Measurements from ENCODE around the gene ZNF275.
A peak's percentile ranks its signal among the peaks of the same experiment; 100 is the strongest.
"Not testable (repeated sequence)": the region's sequence is repeated elsewhere in the genome, so short reads cannot be mapped to it uniquely, and the experiment has no call there.

Gene ZNF275

GRCh38 chrX:153388722-153389459, 54.9 kb downstream of the ZNF275 start:
- no peak for DNase-seq

DNA sequence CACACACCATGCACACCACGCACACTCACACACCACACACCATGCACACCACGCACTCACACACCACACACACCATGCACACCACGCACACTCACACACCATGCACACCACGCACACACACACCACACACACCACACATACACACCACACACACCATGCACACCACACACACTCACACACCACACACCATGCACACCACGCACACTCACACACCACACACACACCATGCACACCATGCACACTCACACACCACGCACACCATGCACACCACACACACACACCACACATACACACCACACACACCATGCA, 55.5 kb downstream of the ZNF275 start:
- DNase-seq: not testable (repeated sequence)

GRCh38 chrX:153392642-153393321, 58.8 kb downstream of the ZNF275 start:
- no peak for DNase-seq

DNA sequence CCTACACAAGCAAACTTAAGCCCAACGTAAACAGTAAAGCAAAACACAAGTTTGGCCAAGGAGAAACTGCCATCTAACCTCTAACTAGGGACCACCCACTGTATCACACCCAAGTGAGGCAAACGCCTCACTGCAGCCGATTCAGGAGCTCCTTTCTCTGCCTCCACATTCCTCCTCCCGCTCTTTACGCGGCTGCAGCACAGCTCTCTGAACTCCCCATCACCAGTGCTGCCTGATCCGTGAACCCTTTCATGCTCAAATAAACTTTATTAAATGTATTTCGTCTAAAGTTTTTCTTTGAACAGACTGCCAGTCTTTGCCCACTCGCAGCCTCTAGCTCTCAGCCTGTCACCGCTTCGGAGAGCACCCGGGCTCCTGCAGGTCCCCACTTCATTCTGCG, 60.7 kb downstream of the ZNF275 start:
- no peak for DNase-seq

GRCh38 chrX:153395613-153396319, 61.8 kb downstream of the ZNF275 start:
- DNase-seq: no peak

GRCh38 chrX:153396320-153397195, 62.6 kb downstream of the ZNF275 start:
- no peak for DNase-seq

GRCh38 chrX:153397256-153397960, 63.5 kb downstream of the ZNF275 start:
- no peak for DNase-seq

- DNase-seq: no peak
Measured at GRCh38 chrX:153398275-153398960, 64.5 kb downstream of the ZNF275 start.

DNA sequence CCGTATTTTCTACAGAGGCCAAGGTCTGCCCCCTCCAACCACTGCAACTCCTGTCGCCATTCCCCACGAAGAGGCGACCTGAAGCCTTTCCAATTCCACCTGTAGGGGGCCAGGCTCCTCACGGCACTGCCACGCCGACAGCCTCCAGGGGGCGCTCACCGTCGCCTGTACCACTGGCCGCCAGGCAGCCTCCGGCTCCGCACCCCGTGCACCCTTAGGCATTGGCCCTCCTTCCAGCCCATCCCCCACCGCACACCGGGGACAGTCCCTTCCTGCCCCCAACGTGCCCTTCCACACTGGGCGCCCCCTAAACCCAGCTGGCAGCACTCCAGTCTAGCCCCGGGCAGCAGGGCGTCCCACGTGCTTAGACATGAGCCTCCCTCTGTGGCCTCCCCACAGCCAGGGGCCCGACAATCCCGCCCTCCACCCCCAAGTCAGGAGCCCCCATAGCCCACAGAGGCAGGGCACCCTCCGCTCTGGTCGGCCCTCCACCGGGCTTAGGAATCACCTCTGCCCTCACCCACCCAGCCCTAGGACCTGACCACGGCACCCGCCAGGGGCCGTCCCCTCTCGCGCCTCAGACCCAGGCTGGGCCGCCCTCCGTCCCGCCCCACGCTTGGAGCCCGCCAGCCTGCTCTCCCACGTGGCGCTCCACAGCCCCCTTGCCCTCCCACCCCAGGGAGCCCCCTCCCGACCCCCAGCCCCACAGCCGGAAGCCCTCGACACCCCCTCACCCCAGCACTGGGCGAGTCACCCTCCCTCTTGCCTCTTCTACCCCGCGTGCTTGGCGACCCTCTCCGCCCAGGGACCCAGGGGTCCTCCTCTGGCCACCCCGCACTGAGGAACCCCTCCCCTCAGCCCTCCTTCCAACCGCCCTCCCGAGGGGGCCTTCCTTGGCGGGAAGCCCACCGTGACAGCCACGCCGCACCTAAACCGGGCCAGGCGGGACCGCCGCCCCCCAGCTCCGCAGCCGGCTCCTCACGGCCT, 66.5 kb downstream of the ZNF275 start:
- DNase-seq: peak; percentile 16

DNA sequence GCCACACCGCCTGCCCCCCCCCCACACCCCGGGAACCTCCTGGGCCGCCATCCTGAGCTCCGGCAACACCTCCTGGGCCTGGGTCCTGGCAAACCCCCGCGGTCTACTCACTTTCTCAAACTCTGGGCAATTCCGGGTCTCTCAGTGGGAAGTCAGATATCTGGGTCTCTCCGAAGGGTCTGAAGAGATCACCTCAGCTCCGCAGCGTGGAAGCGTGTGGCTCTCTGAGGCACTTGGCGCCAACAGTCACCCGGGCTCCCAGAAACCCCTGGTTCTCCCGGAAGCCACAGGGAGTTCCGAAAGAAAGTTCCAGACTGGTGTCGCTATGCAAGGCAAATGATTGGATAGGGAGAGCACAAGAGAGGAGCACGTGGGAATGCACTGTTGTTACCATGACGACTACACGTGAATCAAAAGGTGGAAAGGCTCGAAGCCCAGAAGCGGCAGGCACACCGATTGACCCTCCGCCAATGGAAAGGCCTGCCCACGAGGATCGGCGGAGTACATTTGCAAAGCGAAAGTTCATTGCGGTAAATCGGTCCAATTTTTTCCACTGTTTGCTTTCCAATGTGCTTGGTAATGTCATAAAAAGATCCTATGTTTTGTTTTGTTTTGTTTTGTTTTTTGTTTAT, 67.3 kb downstream of the ZNF275 start, which contains the start of gene PNMA6E:
Gene PNMA6E (minus strand): TSS at position 218 of the 632 bp plus-strand sequence. CDS start 2,501 bp downstream, outside the sequence.
- DNase-seq: no peak

Data from stimulated activated naive CD4-positive, alpha-beta T cell treated with Interleukin-2 at 50 U/mL for 16 hours (primary cell).